Measurements from ENCODE around the gene MBD5.
"Not testable (repeated sequence)": the region's sequence is repeated elsewhere in the genome, so short reads cannot be mapped to it uniquely, and the experiment has no call there.

MBD5 gene

GRCh38 chr2:148021059-148021861 is at the start of gene MBD5:
TSS of gene MBD5 (plus strand) at chr2:148021091.
- in situ Hi-C loops (cut with MboI; ENCODE audit: low sequenced_read_pairs), result no loop called here

- in situ Hi-C loops (cut with MboI; ENCODE audit: low sequenced_read_pairs), result loop anchor here (25.0 kb wide), 1 partner anchor 536 kb away; no protein-coding TSS in a partner anchor
Measured at GRCh38 chr2:147976102-147976501, 44.8 kb upstream of the MBD5 start.

GRCh38 chr2:147977679-147978078 is 43.2 kb upstream of the MBD5 start:
- in situ Hi-C loops (cut with MboI; ENCODE audit: low sequenced_read_pairs), result loop anchor here (25.0 kb wide), 1 partner anchor 535 kb away; no protein-coding TSS in a partner anchor

GRCh38 chr2:147980940-147981528 is 39.9 kb upstream of the MBD5 start:
- in situ Hi-C loops (cut with MboI; ENCODE audit: low sequenced_read_pairs), result loop anchor here (25.0 kb wide), 1 partner anchor 531 kb away; no protein-coding TSS in a partner anchor

- in situ Hi-C loops (cut with MboI; ENCODE audit: low sequenced_read_pairs), result loop anchor here (25.0 kb wide), 1 partner anchor 523 kb away; no protein-coding TSS in a partner anchor
Measured at GRCh38 chr2:147989102-147989501, 31.8 kb upstream of the MBD5 start.

- in situ Hi-C loops (cut with MboI; ENCODE audit: low sequenced_read_pairs), result loop anchor here (25.0 kb wide), 1 partner anchor 522 kb away; no protein-coding TSS in a partner anchor
Measured at GRCh38 chr2:147989809-147990403, 31.0 kb upstream of the MBD5 start.

- in situ Hi-C loops (cut with MboI; ENCODE audit: low sequenced_read_pairs), result loop anchor here (25.0 kb wide), 1 partner anchor 517 kb away; no protein-coding TSS in a partner anchor
Measured at GRCh38 chr2:147994965-147995364, 25.9 kb upstream of the MBD5 start.

GRCh38 chr2:147996828-147997227 is 24.1 kb upstream of the MBD5 start:
- in situ Hi-C loops (cut with MboI; ENCODE audit: low sequenced_read_pairs), result loop anchor here (25.0 kb wide), 1 partner anchor 515 kb away; no protein-coding TSS in a partner anchor

- in situ Hi-C loops (cut with MboI; ENCODE audit: low sequenced_read_pairs), result loop anchor here (25.0 kb wide), 1 partner anchor 514 kb away; no protein-coding TSS in a partner anchor
Measured at GRCh38 chr2:147998203-147998602, 22.7 kb upstream of the MBD5 start.

GRCh38 chr2:147999126-147999525 is 21.8 kb upstream of the MBD5 start:
- in situ Hi-C loops (cut with MboI; ENCODE audit: low sequenced_read_pairs), result loop anchor here (25.0 kb wide), 1 partner anchor 513 kb away; no protein-coding TSS in a partner anchor

- in situ Hi-C loops (cut with MboI; ENCODE audit: low sequenced_read_pairs), result no loop called here
Measured at GRCh38 chr2:148000095-148000494, 20.8 kb upstream of the MBD5 start.

- in situ Hi-C loops (cut with MboI; ENCODE audit: low sequenced_read_pairs), result not testable (repeated sequence)
Measured at GRCh38 chr2:148002420-148002819, 18.5 kb upstream of the MBD5 start.

- in situ Hi-C loops (cut with MboI; ENCODE audit: low sequenced_read_pairs), result no loop called here
Measured at GRCh38 chr2:148006249-148007007, 14.5 kb upstream of the MBD5 start.

- in situ Hi-C loops (cut with MboI; ENCODE audit: low sequenced_read_pairs), result no loop called here
Measured at GRCh38 chr2:148007219-148007900, 13.5 kb upstream of the MBD5 start.

- in situ Hi-C loops (cut with MboI; ENCODE audit: low sequenced_read_pairs), result not testable (repeated sequence)
Measured at GRCh38 chr2:148008411-148008810, 12.5 kb upstream of the MBD5 start.

GRCh38 chr2:148013876-148014275 is 7.0 kb upstream of the MBD5 start:
- in situ Hi-C loops (cut with MboI; ENCODE audit: low sequenced_read_pairs), result no loop called here

GRCh38 chr2:148014616-148015015 is 6.3 kb upstream of the MBD5 start:
- in situ Hi-C loops (cut with MboI; ENCODE audit: low sequenced_read_pairs), result no loop called here

GRCh38 chr2:148020111-148021058 is 506 bp upstream of the MBD5 start, which contains the start of gene ORC4:
TSS of gene ORC4 (minus strand) at chr2:148020737. CDS start at chr2:147975958, 44,779 bp downstream.
- in situ Hi-C loops (cut with MboI; ENCODE audit: low sequenced_read_pairs), result no loop called here

- in situ Hi-C loops (cut with MboI; ENCODE audit: low sequenced_read_pairs), result no loop called here
Measured at GRCh38 chr2:148021886-148022285, 995 bp downstream of the MBD5 start.
